ENCODE data around the gene SPTBN1. TPM values are rescaled to one million over a fixed set of nuclear protein-coding genes. Genes with fewer than 3 reads are reported as not detected.

The SPTBN1 gene
- total RNA-seq, 3 donors from 2014 or later (not counting 1 experiment from before 2014, with no cell fraction given), result 65.7 to 142 (median 68.3) TPM

GRCh38 chr2:54611830-54612545, 155.9 kb downstream of the SPTBN1 start:
- H3K4me1 Mint-ChIP-seq, result peaks cover 4 to 47% of the 10 kb centered on the region in 2 donors
- no peaks in the 10 kb centered on the region for H3K9me3 ChIP-seq (ENCODE audit: control insufficient read depth, insufficient read depth, low read length)
- no peak overlapping the region for H3K27ac ChIP-seq (ENCODE audit: low read length)
- no peak overlapping the region for H3K4me3 Mint-ChIP-seq
- DNase-seq, result no peak
- 93% methylated on average over 14 of the region's 14 CpGs for WGBS (ENCODE audit: insufficient coverage)
- intact Hi-C loops (cut with micrococcal nuclease), result no loop called here
- no peaks in the 10 kb centered on the region for H3K4me1 ChIP-seq (ENCODE audit: control insufficient read depth, insufficient read depth, low read length)
- TF ChIP-seq CTCF (IDR thresholded peaks at IDR 0.05), result no peak
- no peaks in the 10 kb centered on the region for H3K27me3 Mint-ChIP-seq (ENCODE audit: low read depth in 2 of 2)
- H3K27ac Mint-ChIP-seq, result no peak overlapping the region
- peaks cover 5% of the 10 kb centered on the region for H3K36me3 Mint-ChIP-seq
- H3K9me3 Mint-ChIP-seq, result no peaks in the 10 kb centered on the region
- no peak overlapping the region for H3K4me3 ChIP-seq (ENCODE audit: low read length)
- peaks cover 27% of the 10 kb centered on the region for H3K36me3 ChIP-seq (ENCODE audit: control insufficient read depth, insufficient read depth, low read length)
- no peak for ATAC-seq
- no peaks in the 10 kb centered on the region for H3K27me3 ChIP-seq (ENCODE audit: control insufficient read depth, insufficient read depth, low read length)

DNA sequence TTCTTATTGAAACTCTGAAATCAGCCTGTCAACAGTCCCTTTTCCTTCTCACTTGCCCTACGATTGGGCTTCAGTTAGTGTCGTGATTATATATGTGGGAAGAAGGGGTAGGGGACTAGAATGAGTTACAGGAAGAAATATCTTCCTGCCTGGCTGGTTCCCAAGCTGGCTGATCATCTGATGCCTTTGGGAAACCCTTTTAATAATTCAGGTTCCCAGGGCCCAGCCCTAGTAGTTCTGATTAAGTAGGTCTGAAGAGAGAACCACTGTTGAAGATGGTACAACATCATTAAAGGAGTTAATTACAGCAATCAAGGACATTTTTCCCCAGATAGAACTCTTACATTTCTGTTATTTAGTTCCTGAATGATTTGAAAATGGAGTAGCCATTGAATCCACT, 157.3 kb downstream of the SPTBN1 start:
- no peak overlapping the region for H3K4me3 Mint-ChIP-seq
- H3K27ac Mint-ChIP-seq, result peak overlapping the region in 1 of 2 donors; percentile 43
- H3K27me3 Mint-ChIP-seq (ENCODE audit: low read depth in 2 of 2), result no peaks in the 10 kb centered on the region

GRCh38 chr2:54613794-54614257, 157.7 kb downstream of the SPTBN1 start:
- peaks cover 46% of the 10 kb centered on the region for H3K36me3 ChIP-seq (ENCODE audit: control insufficient read depth, insufficient read depth, low read length)
- TF ChIP-seq CTCF (IDR thresholded peaks at IDR 0.05), result no peak
- DNase-seq (no peak), ATAC-seq (no peak)
- WGBS (ENCODE audit: insufficient coverage), result 86% methylated on average over 3 of the region's 6 CpGs
- no peaks in the 10 kb centered on the region for H3K4me1 ChIP-seq (ENCODE audit: control insufficient read depth, insufficient read depth, low read length)
- H3K27ac ChIP-seq (ENCODE audit: low read length), result no peak overlapping the region
- peaks cover 17% of the 10 kb centered on the region for H3K36me3 Mint-ChIP-seq
- H3K4me1 Mint-ChIP-seq, result peaks cover 13 to 38% of the 10 kb centered on the region in 2 donors
- no peak overlapping the region for H3K4me3 Mint-ChIP-seq
- no peaks in the 10 kb centered on the region for H3K9me3 Mint-ChIP-seq
- H3K27ac Mint-ChIP-seq, result peak overlapping the region in 1 of 2 donors; percentile 43
- no peaks in the 10 kb centered on the region for H3K27me3 Mint-ChIP-seq (ENCODE audit: low read depth in 2 of 2)
- H3K4me3 ChIP-seq (ENCODE audit: low read length), result no peak overlapping the region
- H3K27me3 ChIP-seq (ENCODE audit: control insufficient read depth, insufficient read depth, low read length), result no peaks in the 10 kb centered on the region
- no peaks in the 10 kb centered on the region for H3K9me3 ChIP-seq (ENCODE audit: control insufficient read depth, insufficient read depth, low read length)
- intact Hi-C loops (cut with micrococcal nuclease), result no loop called here

More for the DNA sequence above, 157.3 kb downstream of the SPTBN1 start:
- ATAC-seq (no peak), DNase-seq (no peak)
- no peaks in the 10 kb centered on the region for H3K9me3 ChIP-seq (ENCODE audit: control insufficient read depth, insufficient read depth, low read length)
- no peak overlapping the region for H3K27ac ChIP-seq (ENCODE audit: low read length)
- WGBS (ENCODE audit: insufficient coverage), result 100% methylated on average over 1 of the region's 2 CpGs
- no peaks in the 10 kb centered on the region for H3K27me3 ChIP-seq (ENCODE audit: control insufficient read depth, insufficient read depth, low read length)
- intact Hi-C loops (cut with micrococcal nuclease), result no loop called here
- Mint-ChIP-seq H3K9me3 (no peaks in the 10 kb centered on the region), H3K36me3 (peaks cover 17% of the 10 kb centered on the region), H3K4me1 (peaks cover 9 to 39% of the 10 kb centered on the region in 2 donors)
- peaks cover 41% of the 10 kb centered on the region for H3K36me3 ChIP-seq (ENCODE audit: control insufficient read depth, insufficient read depth, low read length)
- H3K4me1 ChIP-seq (ENCODE audit: control insufficient read depth, insufficient read depth, low read length), result no peaks in the 10 kb centered on the region
- no peak for TF ChIP-seq CTCF (IDR thresholded peaks at IDR 0.05)
- no peak overlapping the region for H3K4me3 ChIP-seq (ENCODE audit: low read length)

- ATAC-seq (no peak), DNase-seq (no peak)
- no peak overlapping the region for H3K4me3 ChIP-seq (ENCODE audit: low read length)
- Mint-ChIP-seq H3K9me3 (no peaks in the 10 kb centered on the region), H3K4me3 (no peak overlapping the region), H3K27me3 (ENCODE audit: low read depth in 2 of 2) (no peaks in the 10 kb centered on the region), H3K4me1 (peaks cover 15 to 28% of the 10 kb centered on the region in 2 donors), H3K36me3 (peaks cover 21% of the 10 kb centered on the region), H3K27ac (no peak overlapping the region)
- H3K9me3 ChIP-seq (ENCODE audit: control insufficient read depth, insufficient read depth, low read length), result no peaks in the 10 kb centered on the region
- no peaks in the 10 kb centered on the region for H3K27me3 ChIP-seq (ENCODE audit: control insufficient read depth, insufficient read depth, low read length)
- no peak overlapping the region for H3K27ac ChIP-seq (ENCODE audit: low read length)
- no peak for TF ChIP-seq CTCF (IDR thresholded peaks at IDR 0.05)
- intact Hi-C loops (cut with micrococcal nuclease), result no loop called here
- peaks cover 48% of the 10 kb centered on the region for H3K36me3 ChIP-seq (ENCODE audit: control insufficient read depth, insufficient read depth, low read length)
- H3K4me1 ChIP-seq (ENCODE audit: control insufficient read depth, insufficient read depth, low read length), result no peaks in the 10 kb centered on the region
These were observed 158.7 kb downstream of the SPTBN1 start for GRCh38 chr2:54614819-54615218.

Data from natural killer cell (primary cell).